Loucy (cell line): ENCODE measurements around the gene RRAS2.

Experiments used
- CTCF ChIP-seq: fragments of 200-600 bp; sonication (generic); conservative IDR thresholded peaks from 2 replicates; pipeline ENCODE4 v1.5.1; 2014; ENCODE audit warnings: mild to moderate bottlenecking, antibody characterized with exemption, low read length
- EZH2phosphoT487 ChIP-seq: fragments of 200-600 bp; IDR thresholded peaks from 2 replicates; pipeline ENCODE4 v1.6.1; 2018; ENCODE audit warnings: antibody characterized with exemption, mild to moderate bottlenecking, moderate library complexity, borderline replicate concordance

- TF ChIP-seq CTCF: no peak
- TF ChIP-seq EZH2phosphoT487: no peak
Observed at GRCh38 chr11:14228356-14228755, 130.6 kb downstream of the RRAS2 start.
